H9 (cell line): ENCODE data around the gene COQ8A. TPM values are rescaled to one million over a fixed set of nuclear protein-coding genes. Genes with fewer than 3 reads are reported as not detected.

Experiments
- DNase-seq: peaks from one replicate; pipeline ENCODE4 v3.0.0-alpha.2; 2017
- H2AFZ ChIP-seq: one replicate; pipeline ENCODE4 v1.6.1; 2013; ENCODE audit warnings: mild to moderate bottlenecking, low read length, control low read depth, moderate library complexity
- H2AK5ac ChIP-seq: 2 replicates; pipeline ENCODE4 v1.6.1; 2013; ENCODE audit warnings: low read length, control low read depth, mixed read lengths; ENCODE audit not compliant: insufficient read length
- H2BK120ac ChIP-seq: one replicate; pipeline ENCODE4 v1.6.1; 2013; ENCODE audit warnings: low read depth, mild to moderate bottlenecking, low read length, control low read depth, inconsistent platforms; ENCODE audit not compliant: poor library complexity, severe bottlenecking
- H2BK12ac ChIP-seq: 2 replicates; pipeline ENCODE4 v1.6.1; 2013; ENCODE audit warnings: low read length, control low read depth, mixed read lengths, low read depth; ENCODE audit not compliant: insufficient read length
- H2BK15ac ChIP-seq: 2 replicates; pipeline ENCODE4 v1.6.1; 2013; ENCODE audit warnings: low read depth, low read length, control low read depth
- H2BK20ac ChIP-seq: one replicate; pipeline ENCODE4 v1.6.1; 2013; ENCODE audit warnings: low read depth, mild to moderate bottlenecking, low read length, control low read depth, inconsistent platforms; ENCODE audit not compliant: poor library complexity, severe bottlenecking
- H2BK5ac ChIP-seq: 2 replicates; pipeline ENCODE4 v1.6.1; 2013; ENCODE audit warnings: low read length, control low read depth, mixed read lengths; ENCODE audit not compliant: insufficient read length
- H3K14ac ChIP-seq: 2 replicates; pipeline ENCODE4 v1.6.1; 2013; ENCODE audit warnings: low read length, control low read depth; ENCODE audit not compliant: insufficient read depth
- H3K18ac ChIP-seq: 2 replicates; pipeline ENCODE4 v1.6.1; 2013; ENCODE audit warnings: low read depth, mild to moderate bottlenecking, mixed read lengths, low read length, control low read depth; ENCODE audit not compliant: insufficient read length
- H3K23ac ChIP-seq: 2 replicates; pipeline ENCODE4 v1.6.1; 2013; ENCODE audit warnings: low read length, control low read depth, mixed read lengths, low read depth; ENCODE audit not compliant: insufficient read length
- H3K23me2 ChIP-seq: 2 replicates; pipeline ENCODE4 v1.6.1; 2013; ENCODE audit warnings: low read depth, mild to moderate bottlenecking, mixed read lengths, low read length, control low read depth; ENCODE audit not compliant: insufficient read length, poor library complexity, severe bottlenecking
- H3K27ac ChIP-seq: 2 replicates; pipeline ENCODE4 v1.5.1; 2013; ENCODE audit warnings: low read length, control low read depth, mixed read lengths, low read depth; ENCODE audit not compliant: insufficient read length
- H3K27me3 ChIP-seq: 2 replicates; pipeline ENCODE4 v1.6.1; 2013; ENCODE audit warnings: low read length, control low read depth, inconsistent platforms; ENCODE audit not compliant: insufficient read depth
- H3K4ac ChIP-seq: 2 replicates; pipeline ENCODE4 v1.6.1; 2013; ENCODE audit warnings: low read depth, mild to moderate bottlenecking, control low read depth, inconsistent platforms, low read length, moderate library complexity
- H3K4me1 ChIP-seq: 2 replicates; pipeline ENCODE4 v1.6.1; 2013; ENCODE audit warnings: low read length, control low read depth, inconsistent platforms; ENCODE audit not compliant: insufficient read depth
- H3K4me2 ChIP-seq: 2 replicates; pipeline ENCODE4 v1.6.1; 2013; ENCODE audit warnings: low read length, control low read depth, mixed read lengths; ENCODE audit not compliant: insufficient read length, insufficient read depth
- H3K56ac ChIP-seq: 2 replicates; pipeline ENCODE4 v1.6.1; 2013; ENCODE audit warnings: low read depth, mild to moderate bottlenecking, mixed read lengths, low read length, control low read depth; ENCODE audit not compliant: insufficient read length
- H3K79me1 ChIP-seq: 2 replicates; pipeline ENCODE4 v1.6.1; 2013; ENCODE audit warnings: low read depth, mild to moderate bottlenecking, moderate library complexity, low read length, control low read depth, inconsistent platforms; ENCODE audit not compliant: insufficient read depth, poor library complexity, severe bottlenecking
- H3K79me2 ChIP-seq: 2 replicates; pipeline ENCODE4 v1.6.1; 2013; ENCODE audit warnings: low read length, control low read depth, inconsistent platforms; ENCODE audit not compliant: insufficient read depth
- H3K9ac ChIP-seq: 2 replicates; pipeline ENCODE4 v1.6.1; 2013; ENCODE audit warnings: low read length, control low read depth, mixed read lengths; ENCODE audit not compliant: insufficient read length; ENCODE audit errors: extremely low read depth
- H3K9me3 ChIP-seq: one replicate; pipeline ENCODE4 v1.6.1; 2013; ENCODE audit warnings: low read depth, low read length, inconsistent platforms; ENCODE audit not compliant: control insufficient read depth
- H3T11ph ChIP-seq: one replicate; pipeline ENCODE4 v1.6.1; 2013; ENCODE audit warnings: mild to moderate bottlenecking, low read length, control low read depth, inconsistent platforms
- H4K20me1 ChIP-seq: one replicate; pipeline ENCODE4 v1.6.1; 2013; ENCODE audit not compliant: control insufficient read depth, insufficient read length, insufficient read depth
- H4K5ac ChIP-seq: 2 replicates; pipeline ENCODE4 v1.6.1; 2013; ENCODE audit warnings: low read depth, mild to moderate bottlenecking, mixed read lengths, low read length, control low read depth; ENCODE audit not compliant: insufficient read length
- H4K8ac ChIP-seq: replicated peaks from 2 replicates; pipeline ENCODE4 v1.6.1; 2013; ENCODE audit warnings: low read length, control low read depth, mixed read lengths, low read depth; ENCODE audit not compliant: insufficient read length
- H4K91ac ChIP-seq: 2 replicates; pipeline ENCODE4 v1.6.1; 2013; ENCODE audit warnings: low read depth, mild to moderate bottlenecking, moderate library complexity, mixed read lengths, low read length, control low read depth; ENCODE audit not compliant: insufficient read length
- H3K27ac Mint-ChIP-seq, 3 experiments: 2 replicates in 2 of 3; 3 replicates in 1 of 3; pipeline ENCODE4 v1.8.0; 2020 to 2021; ENCODE audit warnings: mixed read lengths in 3 of 3, mild to moderate bottlenecking in 1 of 3, moderate library complexity in 1 of 3
- H3K27me3 Mint-ChIP-seq: 2 replicates; pipeline ENCODE4 v1.8.0; 2021; ENCODE audit warnings: low read depth, mild to moderate bottlenecking, moderate library complexity, mixed read lengths
- H3K36me3 Mint-ChIP-seq, 3 experiments: 2 replicates in 2 of 3; 3 replicates in 1 of 3; pipeline ENCODE4 v1.8.0; 2020 to 2021; ENCODE audit warnings: low read depth in 3 of 3, mixed read lengths in 3 of 3; ENCODE audit not compliant: insufficient read depth in 1 of 3
- H3K4me1 Mint-ChIP-seq, 2 experiments: 2 replicates each; pipeline ENCODE4 v1.8.0; 2020; ENCODE audit warnings: mixed read lengths in 2 of 2
- H3K4me3 Mint-ChIP-seq, 2 experiments: 2 replicates in 1 of 2; 3 replicates in 1 of 2; pipeline ENCODE4 v1.8.0; 2020 to 2021; ENCODE audit warnings: mild to moderate bottlenecking in 2 of 2, mixed read lengths in 2 of 2, moderate library complexity in 1 of 2
- H3K9me3 Mint-ChIP-seq, 2 experiments: 2 replicates in 1 of 2; 3 replicates in 1 of 2; pipeline ENCODE4 v1.8.0; 2020; ENCODE audit warnings: mild to moderate bottlenecking in 2 of 2, mixed read lengths in 2 of 2, moderate library complexity in 1 of 2
- WGBS: extraction: QIAGEN DNeasy Blood & Tissue Kit; methylation state at CpG from one replicate; pipeline ENCODE4 v1.1.7; 2013; ENCODE audit warnings: missing lambda C conversion rate, low lambda C conversion rate, mixed read lengths; ENCODE audit not compliant: insufficient read length; ENCODE audit errors: extremely low coverage; 5-methylcytosine and 5-hydroxymethylcytosine counted together
- total RNA-seq: library from RNA; stranded (reverse); gene quantifications from 2 replicates; pipeline ENCODE4 v1.2.1, GENCODE V29; 2021
- TF ChIP-seq, protein P1 (sequence below): fragments of 200-600 bp; sonication (generic); conservative IDR thresholded peaks from 3 replicates; pipeline ENCODE4 v1.8.0; 2021; ENCODE audit warnings: antibody characterized with exemption, mild to moderate bottlenecking

COQ8A gene
- total RNA-seq, 1 experiment from 2014 or later: 26.0 TPM

DNA sequence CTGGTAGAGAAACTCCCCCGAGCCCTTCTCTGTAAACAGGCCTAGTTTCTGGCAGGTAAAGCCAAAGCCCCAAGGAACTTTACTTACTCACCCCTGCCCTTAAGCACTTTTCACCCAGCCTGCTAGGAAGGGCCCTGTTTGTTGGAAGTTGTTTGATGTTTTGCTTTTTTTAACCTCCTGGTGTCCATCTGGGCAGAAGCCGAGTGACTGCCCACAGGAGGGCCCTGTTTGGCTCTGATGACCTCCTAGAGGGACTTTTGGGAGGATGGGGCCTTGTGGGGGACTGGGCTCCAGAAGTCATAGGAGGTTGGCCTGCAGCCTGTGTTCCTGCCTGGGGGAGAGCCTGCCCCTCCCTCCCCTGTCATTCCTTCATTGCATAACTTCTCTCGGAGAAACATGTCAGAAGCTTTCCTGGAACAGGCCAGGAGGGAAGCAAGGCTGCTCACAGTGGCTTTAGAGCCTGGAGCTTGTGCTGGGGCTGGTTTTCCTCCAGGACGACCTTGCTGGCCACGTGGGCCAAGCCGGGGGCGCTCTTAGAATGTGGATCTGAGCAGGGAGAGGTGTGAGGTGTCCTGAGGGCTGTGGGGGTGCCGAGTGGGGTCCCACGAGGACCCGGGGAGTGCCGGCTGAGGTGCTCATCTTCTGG, 33.9 kb downstream of the COQ8A start:
- Histone ChIP-seq H3K27ac (no peak overlapping the region), H4K8ac (no peak overlapping the region), H2AFZ (no peak overlapping the region), H3T11ph (no peak overlapping the region), H2AK5ac (no peak overlapping the region), H3K79me1 (no peaks in the 10 kb centered on the region), H4K20me1 (no peaks in the 10 kb centered on the region), H2BK20ac (no peak overlapping the region), H3K9me3 (no peaks in the 10 kb centered on the region), H3K9ac (no peak overlapping the region), H3K14ac (no peak overlapping the region; the same call in 1 of the 2 replicates), H3K4me2 (no peak overlapping the region), H2BK15ac (no peak overlapping the region), H2BK5ac (no peak overlapping the region), H3K18ac (no peak overlapping the region), H4K91ac (no peak overlapping the region), H2BK120ac (no peak overlapping the region), H2BK12ac (no peak overlapping the region), H3K56ac (no peak overlapping the region), H3K23ac (no peak overlapping the region), H4K5ac (no peak overlapping the region), H3K27me3 (no peaks in the 10 kb centered on the region), H3K79me2 (no peaks in the 10 kb centered on the region), H3K23me2 (no peaks in the 10 kb centered on the region), H3K4ac (no peak overlapping the region), H3K4me1 (no peaks in the 10 kb centered on the region)
- no peaks in the 10 kb centered on the region for H3K27me3 Mint-ChIP-seq
- peaks cover 7 to 8% of the 10 kb centered on the region in 2 experiments; a peak in 4 of 5 replicates for H3K9me3 Mint-ChIP-seq
- no peak overlapping the region for H3K4me3 Mint-ChIP-seq
- H3K36me3 Mint-ChIP-seq: peaks cover 7 to 19% (median 17%) of the 10 kb centered on the region in 3 experiments
- peaks cover 4 to 15% of the 10 kb centered on the region in 2 experiments; a peak in 3 of 4 replicates for H3K4me1 Mint-ChIP-seq
- no CpG with 5 or more reads among the region's 11 CpGs for WGBS
- DNase-seq: peak; percentile 22
- TF ChIP-seq, protein P1, sequence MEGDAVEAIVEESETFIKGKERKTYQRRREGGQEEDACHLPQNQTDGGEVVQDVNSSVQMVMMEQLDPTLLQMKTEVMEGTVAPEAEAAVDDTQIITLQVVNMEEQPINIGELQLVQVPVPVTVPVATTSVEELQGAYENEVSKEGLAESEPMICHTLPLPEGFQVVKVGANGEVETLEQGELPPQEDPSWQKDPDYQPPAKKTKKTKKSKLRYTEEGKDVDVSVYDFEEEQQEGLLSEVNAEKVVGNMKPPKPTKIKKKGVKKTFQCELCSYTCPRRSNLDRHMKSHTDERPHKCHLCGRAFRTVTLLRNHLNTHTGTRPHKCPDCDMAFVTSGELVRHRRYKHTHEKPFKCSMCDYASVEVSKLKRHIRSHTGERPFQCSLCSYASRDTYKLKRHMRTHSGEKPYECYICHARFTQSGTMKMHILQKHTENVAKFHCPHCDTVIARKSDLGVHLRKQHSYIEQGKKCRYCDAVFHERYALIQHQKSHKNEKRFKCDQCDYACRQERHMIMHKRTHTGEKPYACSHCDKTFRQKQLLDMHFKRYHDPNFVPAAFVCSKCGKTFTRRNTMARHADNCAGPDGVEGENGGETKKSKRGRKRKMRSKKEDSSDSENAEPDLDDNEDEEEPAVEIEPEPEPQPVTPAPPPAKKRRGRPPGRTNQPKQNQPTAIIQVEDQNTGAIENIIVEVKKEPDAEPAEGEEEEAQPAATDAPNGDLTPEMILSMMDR: no peak
- H3K27ac Mint-ChIP-seq: peak overlapping the region in 1 of 3 experiments; percentile 34; a peak in 4 of 7 replicates
